MM.1S (cell line): ENCODE measurements around the gene ENOX1.

Experiments used
- DNase-seq: peaks from one replicate; pipeline ENCODE4 v3.0.0-alpha.2; 2015
- H2AFZ ChIP-seq: fragments of 300-600 bp; sonication (generic); 2 replicates; pipeline ENCODE4 v1.6.0; 2016; ENCODE audit warnings: antibody characterized with exemption, low read length
- H3F3A ChIP-seq: fragments of 300-600 bp; sonication (generic); 2 replicates; pipeline ENCODE4 v1.6.1; 2016; ENCODE audit warnings: mild to moderate bottlenecking, antibody characterized with exemption, low read length, moderate library complexity, mixed read lengths; ENCODE audit not compliant: insufficient read depth
- H3K27ac ChIP-seq: fragments of 300-600 bp; sonication (generic); 2 replicates; pipeline ENCODE4 v1.5.1; 2016; ENCODE audit warnings: mild to moderate bottlenecking, low read length
- H3K27me3 ChIP-seq: fragments of 300-600 bp; sonication (generic); replicated peaks from 2 replicates; pipeline ENCODE4 v1.6.0; 2016; ENCODE audit warnings: low read length; ENCODE audit not compliant: insufficient read depth
- H3K36me3 ChIP-seq: fragments of 300-600 bp; sonication (generic); replicated peaks from 2 replicates; pipeline ENCODE4 v1.6.1; 2016; ENCODE audit warnings: mild to moderate bottlenecking, low read length, mixed read lengths; ENCODE audit not compliant: insufficient read depth
- H3K4me1 ChIP-seq: fragments of 300-600 bp; sonication (generic); 2 replicates; pipeline ENCODE4 v1.6.1; 2016; ENCODE audit warnings: low read length, mixed read lengths
- H3K4me2 ChIP-seq: fragments of 300-600 bp; sonication (generic); 2 replicates; pipeline ENCODE4 v1.6.0; 2016; ENCODE audit warnings: low read depth, low read length
- H3K4me3 ChIP-seq: fragments of 300-600 bp; sonication (generic); 2 replicates; pipeline ENCODE4 v1.5.1; 2016; ENCODE audit warnings: low read length, mixed read lengths
- H3K79me2 ChIP-seq: fragments of 300-600 bp; sonication (generic); 2 replicates; pipeline ENCODE4 v1.6.1; 2016; ENCODE audit warnings: mixed run types, low read length, mixed read lengths
- H3K9ac ChIP-seq: fragments of 300-600 bp; sonication (generic); 2 replicates; pipeline ENCODE4 v1.6.1; 2016; ENCODE audit warnings: low read length, mixed read lengths
- H3K9me2 ChIP-seq: fragments of 300-600 bp; sonication (generic); replicated peaks from 2 replicates; pipeline ENCODE4 v1.6.1; 2016; ENCODE audit warnings: mild to moderate bottlenecking, low read length, mixed read lengths; ENCODE audit not compliant: insufficient read depth
- H3K9me3 ChIP-seq: fragments of 300-600 bp; sonication (generic); replicated peaks from 2 replicates; pipeline ENCODE4 v1.6.1; 2016; ENCODE audit warnings: mild to moderate bottlenecking, low read length, mixed read lengths; ENCODE audit not compliant: insufficient read depth
- H4K20me1 ChIP-seq: fragments of 300-600 bp; sonication (generic); 2 replicates; pipeline ENCODE4 v1.6.1; 2016; ENCODE audit warnings: mild to moderate bottlenecking, low read length, moderate library complexity, mixed read lengths; ENCODE audit not compliant: insufficient read depth
- CTCF ChIP-seq: fragments of 300-600 bp; sonication (generic); IDR thresholded peaks from 2 replicates; pipeline ENCODE4 v1.5.1; 2016; ENCODE audit warnings: antibody characterized with exemption, low read length, mixed read lengths
- EZH2 ChIP-seq: fragments of 300-600 bp; sonication (generic); optimal IDR thresholded peaks from 2 replicates; pipeline ENCODE3; 2017; ENCODE audit warnings: low read depth, mild to moderate bottlenecking, antibody characterized with exemption, low read length, mixed read lengths
- EZH2phosphoT487 ChIP-seq: fragments of 300-600 bp; sonication (generic); IDR thresholded peaks from 2 replicates; pipeline ENCODE4 v1.6.1; 2018; ENCODE audit warnings: antibody characterized with exemption, low read length

ENOX1 gene

GRCh38 chr13:43731296-43731695 lies 55.5 kb downstream of the ENOX1 start:
- no peaks in the 10 kb centered on the region for H3K9me2 ChIP-seq
- H2AFZ ChIP-seq = no peak overlapping the region
- no peaks in the 10 kb centered on the region for H3K4me1 ChIP-seq
- H3K4me3 ChIP-seq = no peak overlapping the region
- no peaks in the 10 kb centered on the region for H3K79me2 ChIP-seq
- no peaks in the 10 kb centered on the region for H3F3A ChIP-seq
- no peaks in the 10 kb centered on the region for H3K27me3 ChIP-seq
- no peak for TF ChIP-seq EZH2phosphoT487
- TF ChIP-seq CTCF = no peak
- TF ChIP-seq EZH2 = no peak
- H4K20me1 ChIP-seq = no peaks in the 10 kb centered on the region
- no peaks in the 10 kb centered on the region for H3K36me3 ChIP-seq
- no peak overlapping the region for H3K9ac ChIP-seq
- no peaks in the 10 kb centered on the region for H3K9me3 ChIP-seq
- no peak overlapping the region for H3K27ac ChIP-seq
- H3K4me2 ChIP-seq = no peak overlapping the region
- DNase-seq = no peak

- H3K9ac ChIP-seq = no peak overlapping the region
- no peak overlapping the region for H3K27ac ChIP-seq
- no peaks in the 10 kb centered on the region for H4K20me1 ChIP-seq
- H3K4me3 ChIP-seq = no peak overlapping the region
- H3K4me2 ChIP-seq = no peak overlapping the region
- no peaks in the 10 kb centered on the region for H3K36me3 ChIP-seq
- no peaks in the 10 kb centered on the region for H3K9me2 ChIP-seq
- DNase-seq = no peak
- H3K27me3 ChIP-seq = no peaks in the 10 kb centered on the region
- no peaks in the 10 kb centered on the region for H3K79me2 ChIP-seq
- H3K9me3 ChIP-seq = no peaks in the 10 kb centered on the region
- H3K4me1 ChIP-seq = no peaks in the 10 kb centered on the region
- TF ChIP-seq EZH2phosphoT487 (no peak), EZH2 (no peak), CTCF (no peak)
- H2AFZ ChIP-seq = no peak overlapping the region
- no peaks in the 10 kb centered on the region for H3F3A ChIP-seq
Observed at GRCh38 chr13:43730642-43731041, 56.1 kb downstream of the ENOX1 start.

- H3K27me3 ChIP-seq = no peaks in the 10 kb centered on the region
- H3K27ac ChIP-seq = no peak overlapping the region
- no peaks in the 10 kb centered on the region for H3K79me2 ChIP-seq
- no peaks in the 10 kb centered on the region for H3F3A ChIP-seq
- H3K4me1 ChIP-seq = no peaks in the 10 kb centered on the region
- H4K20me1 ChIP-seq = no peaks in the 10 kb centered on the region
- no peaks in the 10 kb centered on the region for H3K36me3 ChIP-seq
- H3K4me3 ChIP-seq = no peak overlapping the region
- TF ChIP-seq CTCF = no peak
- no peak for TF ChIP-seq EZH2
- no peak for TF ChIP-seq EZH2phosphoT487
- H3K4me2 ChIP-seq = no peak overlapping the region
- DNase-seq = no peak
- no peaks in the 10 kb centered on the region for H3K9me2 ChIP-seq
- no peak overlapping the region for H2AFZ ChIP-seq
- H3K9me3 ChIP-seq = no peaks in the 10 kb centered on the region
- H3K9ac ChIP-seq = no peak overlapping the region
Observed at GRCh38 chr13:43728421-43728820, 58.4 kb downstream of the ENOX1 start.

GRCh38 chr13:43727856-43728255 lies 58.9 kb downstream of the ENOX1 start:
- H3K9me2 ChIP-seq = no peaks in the 10 kb centered on the region
- no peak for DNase-seq
- TF ChIP-seq EZH2 (no peak), EZH2phosphoT487 (no peak), CTCF (no peak)

More at GRCh38 chr13:43727856-43728255, 58.9 kb downstream of the ENOX1 start:
- Histone ChIP-seq H3K36me3 (no peaks in the 10 kb centered on the region), H3K4me2 (no peak overlapping the region), H3K4me1 (no peaks in the 10 kb centered on the region), H4K20me1 (no peaks in the 10 kb centered on the region), H3K27ac (no peak overlapping the region), H3K79me2 (no peaks in the 10 kb centered on the region), H3K9me3 (no peaks in the 10 kb centered on the region), H3F3A (no peaks in the 10 kb centered on the region), H2AFZ (no peak overlapping the region), H3K9ac (no peak overlapping the region), H3K27me3 (no peaks in the 10 kb centered on the region), H3K4me3 (no peak overlapping the region)
